Superior temporal gyrus (tissue), 1 donor: ENCODE measurements around the gene CHCHD3.

Source experiments
- DNase-seq: peaks from one replicate; pipeline ENCODE4 v3.0.0-alpha.2; 2016; ENCODE audit errors: extremely low spot score

The CHCHD3 gene

DNA sequence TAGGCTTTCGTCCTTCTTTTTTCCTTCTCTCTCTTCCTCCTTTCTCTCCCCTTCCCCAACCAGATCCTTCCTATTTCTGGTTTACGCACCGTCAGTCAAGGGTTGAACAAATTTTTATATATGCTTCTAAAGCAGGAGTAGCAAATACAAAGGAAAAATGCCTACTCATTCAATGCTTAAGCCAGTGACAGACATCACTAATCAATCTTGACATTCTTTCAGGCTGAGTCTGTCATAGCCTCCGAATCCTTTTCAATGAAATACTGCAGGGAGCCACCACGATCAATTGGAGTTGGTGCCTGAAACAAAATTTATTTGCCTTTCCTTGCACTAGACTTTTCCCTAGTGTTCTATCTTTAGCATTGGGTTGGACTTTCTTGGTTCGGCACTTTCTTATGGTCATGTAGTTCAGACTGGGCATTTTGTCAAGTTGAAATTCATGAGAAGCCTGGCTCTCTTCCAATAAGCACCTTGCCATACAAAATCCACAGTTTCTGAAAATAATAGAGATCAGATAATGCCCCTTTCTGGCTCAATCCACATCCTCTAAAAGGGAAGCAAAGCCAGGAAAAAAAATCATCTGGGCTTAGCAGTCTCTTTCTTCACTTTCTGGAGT is 266.1 kb downstream of the CHCHD3 start:
- no peak for DNase-seq

DNA sequence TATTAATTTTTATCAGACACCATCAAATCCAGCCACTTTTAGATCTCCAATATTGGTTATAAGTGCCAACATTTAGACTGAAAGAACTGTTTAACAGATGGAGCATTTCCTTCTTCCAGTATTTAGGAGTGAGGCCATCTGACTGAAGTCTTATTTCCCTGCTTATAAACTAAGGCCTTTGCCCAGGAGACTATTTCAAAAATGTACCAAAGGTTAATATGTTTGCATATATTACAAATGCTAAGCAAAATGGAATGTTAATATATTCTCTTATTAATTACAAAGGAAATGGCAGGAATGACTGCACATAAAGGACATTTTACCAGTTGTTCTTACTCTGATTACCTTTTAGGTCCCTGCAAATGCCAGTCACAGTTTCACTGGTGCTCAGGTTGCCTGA is 266.8 kb downstream of the CHCHD3 start:
- no peak for DNase-seq

DNA sequence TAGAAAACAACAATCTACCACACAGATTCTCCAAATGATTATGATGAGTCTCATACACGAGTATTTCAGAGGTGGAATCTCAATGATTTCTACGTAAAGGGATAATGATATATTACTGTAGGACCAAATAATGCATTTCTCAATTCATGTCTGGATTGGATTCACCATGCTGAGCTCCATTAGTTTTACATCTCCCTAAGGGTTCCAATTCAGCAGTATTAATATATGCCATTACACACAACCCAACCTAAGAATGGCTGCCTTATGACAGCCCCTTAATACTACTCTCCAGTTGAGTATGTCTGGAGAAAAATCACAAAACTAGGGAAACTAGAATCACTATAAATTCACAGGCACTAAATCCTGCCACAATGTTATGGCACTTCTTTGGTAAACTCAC is 271.3 kb downstream of the CHCHD3 start:
- no peak for DNase-seq

DNA sequence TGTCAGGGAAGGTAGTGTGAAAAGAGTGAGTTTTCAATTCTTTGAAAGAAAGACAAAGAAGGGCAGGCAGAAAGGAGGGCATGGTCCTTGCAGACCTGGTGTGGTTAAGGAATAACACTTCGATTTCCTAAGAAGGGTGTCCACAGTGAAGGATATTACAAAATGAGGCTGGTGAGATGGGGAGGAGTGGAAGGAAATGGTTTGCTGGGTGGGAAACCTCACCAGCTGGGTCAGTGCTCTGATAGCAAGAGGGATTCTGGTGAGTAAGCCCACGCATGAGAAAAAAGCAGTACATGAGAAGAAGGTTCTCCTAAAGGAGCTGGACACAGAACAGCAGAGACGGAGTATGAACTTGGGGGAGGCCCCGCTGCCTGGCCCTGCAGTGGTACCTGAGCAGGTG is 275.1 kb downstream of the CHCHD3 start:
- DNase-seq: no peak

DNA sequence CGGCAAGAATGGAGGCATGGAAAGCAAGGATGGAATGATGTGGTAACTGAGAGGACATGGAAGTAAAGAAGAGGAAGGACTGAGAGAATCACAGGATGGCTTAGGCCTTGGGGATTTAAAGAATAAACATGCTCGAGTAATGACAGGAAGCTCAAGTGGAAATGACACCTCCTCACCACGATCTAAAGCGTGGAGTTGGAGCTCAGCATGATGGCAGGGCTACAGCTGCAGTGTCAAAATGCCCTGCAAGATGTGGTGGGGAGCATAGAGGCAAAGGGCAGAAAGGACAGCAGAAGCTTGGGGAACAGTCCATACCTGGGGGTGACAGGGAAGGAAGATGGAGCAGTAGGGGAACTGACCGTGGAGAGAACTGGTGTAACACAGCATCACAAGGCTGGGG is 276.1 kb downstream of the CHCHD3 start:
- DNase-seq: no peak

DNA sequence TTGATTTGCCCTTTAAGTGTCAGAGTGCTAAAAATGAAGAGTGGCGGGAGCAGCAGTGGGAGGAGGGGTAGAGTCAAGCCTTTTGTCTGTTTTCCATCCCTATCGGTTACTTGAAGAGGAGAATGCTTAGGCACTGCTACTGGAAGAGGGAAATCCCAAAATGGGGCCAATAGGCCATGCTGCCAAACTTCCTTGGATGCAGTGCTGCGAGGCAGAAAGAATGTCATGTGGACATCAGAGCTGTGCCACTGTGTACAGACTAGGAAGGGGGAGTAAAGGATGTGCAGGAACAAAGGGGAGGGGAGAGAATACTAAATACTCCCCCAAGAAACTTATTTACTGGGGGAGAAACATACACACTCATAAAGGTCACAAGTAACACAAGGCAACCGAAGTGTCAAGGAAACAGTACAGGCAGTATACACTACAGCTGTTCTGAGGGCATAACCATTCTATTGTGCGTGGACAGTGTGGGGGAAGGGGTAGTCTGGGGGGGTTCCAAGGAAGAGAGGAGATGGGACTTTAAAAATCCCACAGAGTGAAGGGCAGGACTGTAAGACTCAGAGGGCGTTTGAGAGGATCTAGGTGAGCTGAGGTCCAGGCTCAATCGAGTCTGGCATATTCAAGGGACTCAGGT is 276.9 kb downstream of the CHCHD3 start:
- no peak for DNase-seq

DNA sequence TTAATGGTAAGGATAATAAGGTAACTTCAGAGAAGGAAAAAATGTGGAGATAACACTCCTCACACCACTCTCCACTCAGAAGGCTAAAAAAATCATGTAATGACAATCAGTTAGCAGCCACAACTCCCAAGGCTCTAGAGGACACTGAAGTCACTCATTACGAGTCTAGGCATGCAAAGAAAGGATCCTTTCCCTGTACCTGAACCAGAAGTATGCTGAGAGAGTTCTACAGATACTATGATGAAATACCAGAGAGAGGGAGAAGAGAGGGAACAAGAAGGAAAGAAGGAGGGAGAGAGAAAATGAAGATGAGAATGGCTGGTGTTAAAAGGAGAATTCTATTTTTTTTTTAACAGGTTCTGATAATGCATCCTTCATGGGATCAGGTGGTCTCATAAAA is 281.4 kb downstream of the CHCHD3 start:
- DNase-seq: no peak

DNA sequence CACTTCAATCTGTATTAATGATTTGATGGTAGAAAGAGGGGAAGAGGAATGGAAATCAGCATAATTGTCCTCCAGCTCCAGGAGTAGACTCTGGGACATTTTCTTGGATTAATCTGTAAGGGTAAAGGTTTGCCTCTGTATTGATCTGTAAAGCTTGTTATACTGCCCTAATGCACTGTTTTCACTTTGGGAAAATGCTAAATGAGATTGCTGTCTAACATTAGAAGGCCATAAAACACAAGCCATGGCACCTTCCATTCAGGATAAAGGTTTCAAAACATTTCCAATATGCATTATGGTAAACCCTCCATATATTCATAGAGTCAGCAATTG is 282.8 kb downstream of the CHCHD3 start:
- DNase-seq: no peak

DNA sequence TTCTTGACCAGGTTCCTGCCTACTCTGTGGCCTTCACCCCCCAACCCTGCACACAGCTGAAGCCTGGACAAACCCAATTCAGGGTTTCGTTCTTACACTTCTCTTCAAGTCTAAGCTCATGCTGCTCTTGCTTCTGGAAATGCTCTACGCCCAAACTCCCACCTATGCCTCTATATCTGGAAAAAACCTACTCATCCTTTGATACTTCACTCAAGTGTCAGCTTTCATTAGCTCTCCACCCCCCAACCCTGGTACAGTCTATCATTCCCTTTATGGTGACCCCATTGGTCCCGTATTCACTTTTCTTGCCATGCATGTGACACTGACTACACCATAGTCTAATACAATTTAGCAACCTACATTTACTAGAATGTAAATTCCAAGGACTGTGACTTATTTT is 284.7 kb downstream of the CHCHD3 start:
- DNase-seq: no peak

DNA sequence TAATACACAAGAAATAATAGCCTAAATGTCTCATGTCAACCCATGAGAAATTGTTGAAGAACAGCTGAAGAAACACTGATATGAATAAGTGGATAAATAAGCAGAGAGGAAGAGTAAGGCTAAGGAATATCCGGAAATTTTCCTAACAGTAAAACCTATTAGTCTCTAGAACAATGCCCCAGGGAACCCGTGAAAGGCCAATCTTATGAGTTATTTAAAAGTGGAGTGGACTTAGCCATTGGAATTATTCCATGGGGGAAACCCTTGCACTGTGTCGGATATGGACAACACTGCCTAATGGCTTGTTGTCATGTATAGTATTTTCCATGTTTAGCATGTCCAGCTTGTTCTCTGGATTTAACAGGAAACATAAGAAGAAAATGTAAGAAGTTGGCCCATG is 288.4 kb downstream of the CHCHD3 start:
- DNase-seq: no peak

DNA sequence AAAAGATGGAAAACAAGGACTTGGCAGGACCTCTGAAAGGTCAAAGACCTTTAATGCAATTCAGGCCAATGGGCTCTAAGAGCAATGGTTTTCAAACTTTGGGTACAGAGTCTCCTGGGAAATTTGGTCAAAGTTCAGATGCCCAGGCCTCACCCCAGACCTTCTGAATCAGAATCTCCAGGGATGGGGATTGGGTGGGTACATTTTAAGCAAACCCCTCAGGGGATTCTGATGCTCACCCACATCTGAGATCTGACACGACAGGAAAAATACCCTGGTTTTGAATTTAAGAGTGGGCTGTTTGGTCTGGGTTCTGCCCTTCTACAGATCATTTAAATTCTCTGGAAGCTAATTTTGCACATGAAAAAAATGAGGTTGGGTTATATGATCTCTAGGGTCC is 290.9 kb downstream of the CHCHD3 start:
- DNase-seq: no peak

DNA sequence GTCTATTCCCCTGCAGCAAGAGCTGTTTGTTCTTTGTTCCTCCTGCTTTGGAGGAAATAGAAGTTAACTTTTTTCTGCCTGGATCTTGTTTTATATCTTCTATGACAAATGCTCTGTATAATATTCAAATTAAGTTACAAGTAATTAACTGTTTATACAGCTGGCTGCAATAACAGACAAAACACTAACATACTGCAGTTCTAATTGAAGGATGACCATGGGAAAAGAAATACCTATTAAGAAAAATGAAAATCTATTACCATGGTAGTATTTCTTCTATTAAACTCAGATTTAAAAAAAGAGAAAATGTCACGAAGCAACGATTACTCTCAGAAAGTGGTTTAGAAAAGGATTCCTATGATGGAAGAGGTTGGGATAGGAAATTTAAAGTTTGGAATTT is 291.8 kb downstream of the CHCHD3 start:
- no peak for DNase-seq

DNA sequence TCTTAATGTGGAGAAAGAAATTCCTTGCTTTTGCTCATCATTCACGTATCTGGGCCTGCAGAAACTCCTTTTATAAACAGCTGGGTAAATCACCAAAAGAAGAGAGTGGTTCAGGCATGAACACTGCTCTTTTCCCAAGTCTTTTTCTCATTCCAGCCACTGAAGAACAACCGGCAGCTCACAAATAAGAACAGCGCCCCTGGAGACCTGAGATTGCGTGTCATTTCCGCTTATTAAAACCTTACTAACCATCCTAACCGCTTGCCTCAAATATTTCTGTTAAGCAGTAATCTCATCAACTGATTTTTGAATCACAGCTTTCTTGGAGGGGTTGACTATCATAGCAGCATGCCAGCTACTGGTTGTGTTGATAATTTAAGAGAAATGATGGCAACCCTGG is 292.6 kb downstream of the CHCHD3 start:
- DNase-seq: no peak

DNA sequence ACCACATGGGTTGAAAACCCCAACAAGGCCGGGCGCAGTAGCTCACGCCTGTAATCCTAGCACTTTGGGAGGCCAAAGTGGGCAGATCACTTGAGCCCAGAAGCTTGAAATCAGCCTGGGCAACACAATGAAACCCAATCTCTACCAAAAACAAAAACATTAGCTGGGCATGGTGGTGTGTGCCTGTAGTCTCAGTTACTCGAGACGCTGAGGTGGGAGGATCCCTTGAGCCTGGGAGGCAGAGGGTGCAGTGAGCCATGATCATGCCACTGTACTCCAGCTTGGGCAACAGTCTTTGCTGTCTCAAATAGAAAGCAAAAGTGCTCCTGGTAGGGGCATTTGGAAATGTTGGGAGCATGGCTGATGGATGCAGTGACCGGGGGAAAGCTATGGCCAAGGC is 296.0 kb downstream of the CHCHD3 start:
- DNase-seq: no peak

DNA sequence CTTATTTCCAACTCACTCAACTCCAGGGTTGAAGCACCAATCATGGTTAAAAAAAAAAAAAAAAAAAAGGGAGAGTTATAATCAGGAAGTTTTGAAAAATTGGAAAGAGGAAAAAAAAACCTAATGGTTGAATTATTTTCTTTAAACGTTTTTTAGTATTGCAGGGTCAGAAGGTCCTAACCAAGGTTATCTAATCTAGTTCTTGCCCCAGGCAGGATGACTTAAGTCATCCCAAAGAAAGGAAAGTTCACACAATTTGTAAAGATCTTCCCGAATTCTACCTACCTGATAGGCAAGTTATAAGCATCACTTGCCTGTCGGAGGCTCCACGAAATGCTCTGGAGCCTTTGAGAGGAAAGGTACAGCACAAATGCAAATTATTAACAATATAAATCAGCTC is 297.5 kb downstream of the CHCHD3 start:
- no peak for DNase-seq

DNA sequence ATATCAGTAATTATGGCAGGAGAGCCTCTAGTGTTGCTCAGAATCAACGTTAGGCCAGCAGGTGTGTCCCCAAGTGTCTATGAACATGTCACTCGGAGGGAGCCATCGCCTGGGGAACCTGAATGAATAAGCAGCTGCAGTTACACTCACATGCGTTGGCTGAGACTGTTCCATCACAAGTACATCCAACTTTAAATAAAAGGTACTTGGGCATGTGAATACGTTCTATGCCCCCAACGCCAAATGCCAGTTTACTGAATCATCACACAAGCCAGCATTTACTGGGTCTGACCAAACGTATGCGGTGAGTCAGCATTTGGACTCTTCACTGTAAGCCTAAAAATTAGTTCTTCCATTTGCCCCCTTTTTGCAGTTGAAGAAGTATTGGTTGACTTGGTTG is 298.1 kb downstream of the CHCHD3 start:
- DNase-seq: no peak

DNA sequence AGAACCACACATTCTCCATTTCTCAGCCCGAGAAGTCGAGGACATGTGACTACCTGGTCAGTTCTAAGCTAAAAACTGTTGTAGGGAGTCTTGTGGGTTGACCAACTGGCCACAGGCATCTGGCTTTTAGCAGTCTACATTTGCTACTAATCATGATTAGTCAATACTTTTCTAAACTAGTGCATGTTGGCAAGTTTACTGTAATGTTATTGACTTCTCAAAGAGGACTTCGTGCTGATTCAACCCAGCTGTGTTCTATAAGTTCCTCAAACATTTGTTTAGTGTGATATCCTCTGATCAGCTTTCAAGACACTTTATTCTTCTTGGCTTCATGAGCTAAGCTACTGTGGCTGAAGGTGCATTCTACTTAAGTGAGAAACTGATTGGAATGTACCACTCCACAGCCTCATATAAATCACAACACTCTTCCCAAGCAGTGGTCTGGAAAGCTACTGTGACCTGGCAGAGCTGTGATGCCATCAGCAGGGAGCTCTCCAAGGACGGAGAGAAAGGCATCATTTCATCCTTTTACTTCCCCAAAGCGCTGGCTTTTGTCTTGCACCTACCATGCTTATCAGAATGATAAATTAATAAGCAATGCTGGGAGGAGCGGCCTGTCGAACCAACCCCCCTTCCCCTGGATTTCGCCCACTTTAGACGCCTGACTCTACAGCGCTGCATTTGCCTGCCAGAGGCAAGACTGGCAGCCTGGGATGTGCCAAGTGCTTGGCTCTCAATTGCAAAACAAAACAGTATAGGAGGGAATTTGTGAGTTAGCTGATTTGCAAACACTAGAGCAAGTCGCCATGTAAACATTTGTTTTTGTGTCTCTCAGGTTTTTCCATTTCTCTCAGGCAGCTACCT is 298.9 kb downstream of the CHCHD3 start:
- DNase-seq: no peak

DNA sequence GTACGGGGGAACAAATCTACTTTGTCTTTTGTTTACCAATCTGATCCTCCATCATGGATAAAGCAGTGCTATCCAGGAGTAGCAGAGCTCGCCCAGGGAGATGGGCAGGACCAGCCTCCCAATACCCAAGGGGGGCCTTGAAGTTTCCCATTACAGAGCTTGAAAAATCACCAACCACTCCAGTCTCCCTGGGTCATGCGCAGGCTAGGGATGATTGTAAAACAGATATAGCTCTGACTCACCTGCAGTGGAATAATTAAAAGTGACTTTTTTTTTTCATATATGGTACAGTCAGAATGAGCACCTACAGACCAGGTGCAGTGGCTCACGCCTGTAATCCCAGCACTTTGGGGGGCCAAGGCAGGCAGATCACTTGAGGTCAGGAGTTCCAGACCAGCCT is 301.1 kb downstream of the CHCHD3 start:
- no peak for DNase-seq

DNA sequence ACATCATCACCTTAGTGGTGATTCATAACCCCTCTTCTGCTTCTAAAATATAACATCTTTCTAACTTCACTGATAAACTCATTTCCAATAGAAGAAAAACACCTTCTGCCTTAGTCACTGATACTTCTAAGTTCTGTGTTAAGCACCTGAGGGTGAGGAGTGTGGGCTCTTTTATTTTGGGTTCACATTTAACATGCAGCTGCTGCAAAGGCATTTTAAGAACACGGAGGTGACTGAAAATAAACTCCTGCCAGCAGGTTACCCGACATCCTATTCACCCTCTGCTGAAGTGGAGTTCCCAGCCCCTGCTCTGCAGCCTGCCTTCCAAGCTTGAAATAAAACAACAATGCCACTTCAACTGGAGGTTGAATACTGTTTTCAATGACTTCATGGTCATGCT is 302.7 kb downstream of the CHCHD3 start:
- no peak for DNase-seq

DNA sequence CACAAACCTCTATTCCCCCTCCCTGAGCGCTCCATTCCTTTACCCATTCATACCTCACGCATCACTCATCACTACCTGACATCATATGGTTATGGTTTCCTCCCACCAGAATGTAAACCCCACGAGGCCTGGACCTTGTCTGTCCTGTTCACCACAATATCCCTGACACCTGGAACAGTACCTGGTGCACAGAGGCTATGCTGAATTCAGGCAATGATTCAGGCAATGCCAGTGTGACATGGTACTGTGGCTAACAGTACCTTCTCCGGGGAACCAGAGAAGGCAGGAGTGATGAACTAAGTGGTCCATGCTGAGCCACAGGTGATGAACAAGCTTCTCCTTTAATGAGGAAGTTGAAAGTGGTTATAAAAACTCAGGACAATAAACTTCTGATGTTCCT is 303.1 kb downstream of the CHCHD3 start:
- no peak for DNase-seq

DNA sequence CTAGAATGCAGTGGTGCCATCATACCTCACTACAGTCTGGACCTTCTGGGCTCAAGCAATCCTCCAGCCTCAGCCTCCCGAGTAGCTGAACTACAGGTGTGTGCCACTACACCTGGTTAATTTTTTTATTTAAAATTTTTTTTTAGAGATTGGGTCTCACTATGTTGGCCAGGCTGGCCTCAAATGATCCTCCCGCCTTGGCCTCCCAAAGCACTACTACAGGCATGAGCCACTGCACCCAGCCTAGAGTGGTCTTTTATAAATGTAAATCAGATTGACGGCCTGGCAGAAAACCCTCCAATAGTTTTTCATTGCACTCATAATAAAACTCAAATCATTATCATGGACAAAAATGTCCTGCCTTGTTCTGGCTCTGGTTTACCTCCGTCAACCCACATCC is 303.9 kb downstream of the CHCHD3 start:
- no peak for DNase-seq

DNA sequence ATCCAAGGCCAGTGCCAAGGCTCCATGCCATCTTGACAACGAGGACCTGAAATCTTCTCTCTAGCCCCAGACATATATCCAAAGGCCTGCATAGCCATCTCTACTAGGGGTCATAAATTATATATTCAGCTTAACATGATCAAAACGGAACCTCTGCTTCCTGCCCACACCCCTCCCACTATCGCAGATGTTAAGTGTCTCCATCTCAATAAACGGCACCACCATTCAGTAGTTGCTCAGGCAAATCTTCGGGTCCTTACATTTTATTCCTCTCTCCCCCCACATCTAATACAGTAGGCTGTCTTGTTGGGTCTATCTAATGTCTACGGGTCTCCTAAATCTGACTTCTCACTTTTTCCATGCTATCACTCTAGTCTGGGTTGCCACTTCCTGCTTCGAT is 304.5 kb downstream of the CHCHD3 start:
- DNase-seq: no peak

DNA sequence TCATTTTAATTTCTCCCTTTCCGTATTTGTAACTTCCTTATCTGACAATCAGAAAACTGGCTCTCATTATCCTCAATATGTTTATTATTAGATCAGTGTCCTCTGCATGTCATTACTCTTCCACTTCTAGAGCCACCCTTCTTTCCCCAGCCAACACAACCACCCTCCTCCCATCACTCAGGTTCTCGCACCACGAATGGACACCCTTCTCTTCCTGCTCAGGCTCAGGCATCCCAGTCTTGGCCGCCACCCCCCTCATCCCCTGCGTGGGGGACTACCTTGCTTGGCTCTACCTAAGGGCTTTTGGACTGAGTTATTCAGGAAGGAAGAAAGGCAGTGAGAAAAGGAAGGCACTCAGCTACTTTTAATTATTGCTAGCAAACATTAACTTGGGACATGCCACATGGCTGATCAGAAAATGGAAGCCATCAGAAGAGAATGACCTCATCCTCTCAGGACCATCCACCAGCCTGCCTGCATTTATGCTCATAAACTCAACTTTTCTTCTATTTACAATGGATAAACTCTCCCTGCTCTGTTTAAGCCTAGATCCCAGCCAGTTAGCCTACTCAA is 305.8 kb downstream of the CHCHD3 start:
- DNase-seq: no peak
